A549 (cell line): ENCODE data around the gene GPT2. TPM values are rescaled to one million over a fixed set of nuclear protein-coding genes. Genes with fewer than 3 reads are reported as not detected.

Experiments used
- ATAC-seq, 2 experiments: fragments of 200-7000 bp in 1 of 2; fragments of >200 bp in 1 of 2; cut with Nextera tagmentation in 1 of 2; cut with Tn5 transposase in 1 of 2; 3 replicates each; pipeline versions ENCODE4 v1.8.0 to v1.9.1; 2018 to 2020; ENCODE audit warnings: mild to moderate bottlenecking in 1 of 2, moderate library complexity in 1 of 2
- CTCF ChIA-PET: fragments of 300-600 bp; sonication (Branson Sonifier 250); formaldehyde crosslinking; extraction: SDS; loops from one replicate; lab custom pipeline; 2021; ENCODE audit warnings: antibody characterized with exemption, inconsistent platforms; lab: Yijun Ruan, JAX
- POLR2A ChIA-PET: fragments of 350-600 bp; formaldehyde crosslinking; extraction: SDS; loops from one replicate; lab custom pipeline; 2021; ENCODE audit warnings: antibody characterized with exemption, inconsistent platforms; lab: Yijun Ruan, JAX
- DNase-seq, 2 experiments: peaks; one replicate each; pipeline versions ENCODE4 v3.0.0 to v3.0.0-alpha.2; 2011 to 2016; ENCODE audit warnings: low read depth in 1 of 2, low spot score in 1 of 2
- FAIRE-seq: peaks from 2 replicates; lab custom pipeline; 2011; peaks lifted over from hg19 to GRCh38; lab: Jason Lieb, UNC
- H3K27ac ChIP-seq, 2 experiments: fragments of >200 bp; sonication (Bioruptor Twin); formaldehyde crosslinking; 3 replicates each; pipeline ENCODE4 v1.5.1; 2016 to 2017
- H3K4me1 ChIP-seq: fragments of >200 bp; sonication (Bioruptor Twin); formaldehyde crosslinking; 3 replicates; pipeline ENCODE4 v1.6.1; 2016
- H3K4me2 ChIP-seq: fragments of >200 bp; sonication (Bioruptor Twin); formaldehyde crosslinking; 3 replicates; pipeline ENCODE4 v1.6.1; 2016
- H3K4me3 ChIP-seq: fragments of >200 bp; sonication (Bioruptor Twin); formaldehyde crosslinking; 3 replicates; pipeline ENCODE4 v1.5.1; 2016
- H3K9me3 ChIP-seq: fragments of >200 bp; sonication (Bioruptor Twin); formaldehyde crosslinking; 3 replicates; pipeline ENCODE4 v1.6.1; 2016
- E2F6 ChIP-seq: IDR thresholded peaks from 2 replicates; pipeline ENCODE4 v1.6.1; 2012; ENCODE audit warnings: low read depth, borderline replicate concordance
- EP300 ChIP-seq, 2 experiments: fragments of >200 bp; sonication (Bioruptor Twin); formaldehyde crosslinking; IDR thresholded peaks; 2 replicates in 1 of 2; 3 replicates in 1 of 2; pipeline ENCODE4 v1.6.1; 2016 to 2017
- FOSL2 ChIP-seq, 2 experiments: fragments of 450-650 bp in 1 of 2; fragments of >200 bp in 1 of 2; sonication (Bioruptor Twin) in 1 of 2; formaldehyde crosslinking; IDR thresholded peaks; 2 replicates each; pipeline versions ENCODE4 v1.5.0 to v1.6.1; 2016 to 2020; ENCODE audit warnings: mild to moderate bottlenecking in 1 of 2, moderate library complexity in 1 of 2
- HDAC2 ChIP-seq: fragments of 200-600 bp; sonication (generic); IDR thresholded peaks from 2 replicates; pipeline ENCODE4 v1.6.1; 2016
- HEYL ChIP-seq: fragments of 250-450 bp; sonication (Bioruptor Pico); IDR thresholded peaks from 2 replicates; pipeline ENCODE4 v1.8.0; 2021; ENCODE audit warnings: mild to moderate bottlenecking, moderate library complexity
- HOXB13 ChIP-seq: fragments of 250-450 bp; sonication (Bioruptor Pico); IDR thresholded peaks from 2 replicates; pipeline ENCODE4 v1.5.0; 2020; ENCODE audit warnings: low read depth, mild to moderate bottlenecking, moderate library complexity
- NFE2L2 ChIP-seq: fragments of 150-350 bp; conservative IDR thresholded peaks from 2 replicates; pipeline ENCODE4 v1.6.1; 2014; ENCODE audit warnings: low read length
- NR3C1 ChIP-seq: fragments of >200 bp; sonication (Bioruptor Twin); formaldehyde crosslinking; IDR thresholded peaks from 3 replicates; pipeline ENCODE4 v1.6.1; 2017
- POLR2AphosphoS2 ChIP-seq: conservative IDR thresholded peaks from 2 replicates; pipeline ENCODE4 v1.6.1; 2012; ENCODE audit warnings: low read length, improper control_type of control experiment, inconsistent platforms
- RAD21 ChIP-seq, 2 experiments: fragments of >200 bp in 1 of 2; sonication (Bioruptor Twin) in 1 of 2; formaldehyde crosslinking in 1 of 2; IDR thresholded peaks in 1 of 2; conservative IDR thresholded peaks in 1 of 2; 2 replicates in 1 of 2; 3 replicates in 1 of 2; pipeline ENCODE4 v1.6.1; 2012 to 2018; ENCODE audit warnings: inconsistent platforms in 1 of 2
- RARB ChIP-seq: fragments of 250-450 bp; sonication (Bioruptor Pico); IDR thresholded peaks from 2 replicates; pipeline ENCODE4 v1.8.0; 2021; ENCODE audit warnings: mild to moderate bottlenecking, moderate library complexity
- RFX5 ChIP-seq: fragments of 450-650 bp; IDR thresholded peaks from 2 replicates; pipeline ENCODE4 v1.7.1; 2014; ENCODE audit warnings: antibody characterized with exemption, mild to moderate bottlenecking, moderate library complexity
- ZC3H11A ChIP-seq: fragments of 450-650 bp; IDR thresholded peaks from 2 replicates; pipeline ENCODE4 v1.6.1; 2014; ENCODE audit warnings: antibody characterized with exemption, mild to moderate bottlenecking
- ZNF302 ChIP-seq: fragments of 250-450 bp; sonication (Bioruptor Pico); IDR thresholded peaks from 2 replicates; pipeline ENCODE4 v1.9.0; 2021; ENCODE audit warnings: inconsistent platforms, mild to moderate bottlenecking, moderate library complexity
- WGBS: methylation state at CpG from one replicate; pipeline ENCODE4 v1.1.6; 2017; ENCODE audit errors: missing lambda C conversion rate; 5-methylcytosine and 5-hydroxymethylcytosine counted together
- polyA plus RNA-seq, 4 experiments: library from polyadenylated mRNA; depleted of rRNA in 3 of 4; stranded (reverse); fragments of >200 nt; fragmentation: RNase III in 1 of 4; extraction: RNeasy Plus Mini Kit Qiagen cat#74134 plus additional on column Dnase treatment in 1 of 4; gene quantifications; 2 replicates in 3 of 4; 3 replicates in 1 of 4; pipeline ENCODE4 v1.2.3, GENCODE V29; 2011 to 2017
- TF ChIP-seq, protein P1 (sequence below): fragments of 150-350 bp; IDR thresholded peaks from 2 replicates; pipeline ENCODE4 v1.6.1; 2014; ENCODE audit warnings: low read depth, mild to moderate bottlenecking, low read length

The GPT2 gene
- polyA plus RNA-seq, 2 of the 4 experiments (the other 2 are of a cell fraction), result 8.9 to 15.3 TPM

- ChIA-PET POLR2A (no interaction called here), CTCF (interaction anchor here (0.9 to 3.3 kb wide), 3 partner anchors 11 to 140 kb away, joined by 3 to 22 read pairs (median 6); no protein-coding TSS in a partner anchor)
- ATAC-seq (no peak), DNase-seq (no peak), FAIRE-seq (no peak)
- Histone ChIP-seq H3K9me3 (no peaks in the 10 kb centered on the region), H3K4me2 (no peak overlapping the region), H3K27ac (no peak overlapping the region), H3K4me3 (no peak overlapping the region), H3K4me1 (no peaks in the 10 kb centered on the region)
- no peak for TF ChIP-seq FOSL2 (IDR thresholded peaks at IDR 0.05)
- TF ChIP-seq FOSL2 (CRISPR knock-in tag; IDR thresholded peaks at IDR 0.05), result no peak
- WGBS, result 90% methylated on average over 11 of the region's 13 CpGs
Measured at GRCh38 chr16:46898006-46898405, 13.8 kb downstream of the GPT2 start.

- 89% methylated on average over 6 of the region's 9 CpGs for WGBS
- Histone ChIP-seq H3K9me3 (no peaks in the 10 kb centered on the region), H3K27ac (no peak overlapping the region), H3K4me1 (no peaks in the 10 kb centered on the region), H3K4me3 (no peak overlapping the region), H3K4me2 (no peak overlapping the region)
- no peak for TF ChIP-seq NFE2L2
- no peak for TF ChIP-seq RFX5
- no peak for TF ChIP-seq NR3C1
- TF ChIP-seq HDAC2, result no peak
- FAIRE-seq (no peak), DNase-seq (no peak), ATAC-seq (no peak)
- ChIA-PET CTCF (interaction anchor here (0.9 to 5.9 kb wide), 5 partner anchors 10 to 46 kb away, joined by 3 to 36 read pairs (median 4); no protein-coding TSS in a partner anchor), POLR2A (no interaction called here)
Measured at GRCh38 chr16:46899443-46900143, 15.4 kb downstream of the GPT2 start.

DNA sequence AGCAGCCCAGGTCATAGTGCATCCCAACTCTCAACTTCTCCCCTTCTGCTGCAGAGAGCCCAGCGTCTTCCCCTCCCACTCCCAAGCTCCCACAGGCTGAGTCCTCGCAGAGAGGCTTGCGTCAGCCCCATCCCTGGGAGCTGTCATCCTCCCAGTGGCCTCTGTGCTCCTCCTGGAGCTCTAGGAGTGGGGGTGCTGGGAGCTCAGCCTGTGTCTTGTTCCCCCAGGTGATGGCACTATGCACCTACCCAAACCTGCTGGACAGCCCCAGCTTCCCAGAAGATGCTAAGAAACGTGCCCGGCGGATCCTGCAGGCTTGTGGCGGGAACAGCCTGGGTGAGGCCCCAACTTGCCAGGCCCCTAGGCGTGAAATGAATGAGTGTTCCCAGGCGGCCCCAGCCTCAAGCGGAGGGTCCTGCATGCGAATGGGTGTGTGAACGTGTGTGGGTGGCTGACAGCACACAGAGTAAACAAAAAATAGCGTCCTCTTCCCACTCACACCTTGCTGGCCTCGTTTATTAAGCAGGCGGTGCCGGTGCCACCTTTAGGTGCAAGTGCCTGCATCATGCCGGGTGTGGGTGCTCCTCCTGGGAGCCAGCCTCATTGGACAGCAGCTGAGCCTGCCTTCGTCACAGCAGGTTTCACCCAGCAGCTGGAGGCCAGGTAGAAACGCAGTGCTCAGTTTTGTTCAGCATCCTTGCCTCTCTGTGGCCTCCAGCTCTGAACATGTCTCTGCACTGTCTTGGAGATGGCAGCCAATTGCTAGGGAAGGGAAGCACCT is 16.5 kb downstream of the GPT2 start:
- no peak for DNase-seq
- Histone ChIP-seq H3K4me3 (no peak overlapping the region), H3K27ac (no peak overlapping the region), H3K9me3 (no peaks in the 10 kb centered on the region), H3K4me2 (no peak overlapping the region), H3K4me1 (no peaks in the 10 kb centered on the region)
- WGBS, result 85% methylated on average over 19 of the region's 19 CpGs
- TF ChIP-seq ZNF302 (CRISPR knock-in tag) (no peak), POLR2AphosphoS2 (no peak), E2F6 (no peak), HOXB13 (CRISPR knock-in tag) (no peak), RAD21 (conservative IDR thresholded peaks at IDR 0.05 in 1 of 2, IDR thresholded peaks at IDR 0.05 in 1 of 2) (no peak), RARB (CRISPR knock-in tag) (no peak), HEYL (CRISPR knock-in tag) (no peak), ZC3H11A (no peak)
- TF ChIP-seq, protein P1, sequence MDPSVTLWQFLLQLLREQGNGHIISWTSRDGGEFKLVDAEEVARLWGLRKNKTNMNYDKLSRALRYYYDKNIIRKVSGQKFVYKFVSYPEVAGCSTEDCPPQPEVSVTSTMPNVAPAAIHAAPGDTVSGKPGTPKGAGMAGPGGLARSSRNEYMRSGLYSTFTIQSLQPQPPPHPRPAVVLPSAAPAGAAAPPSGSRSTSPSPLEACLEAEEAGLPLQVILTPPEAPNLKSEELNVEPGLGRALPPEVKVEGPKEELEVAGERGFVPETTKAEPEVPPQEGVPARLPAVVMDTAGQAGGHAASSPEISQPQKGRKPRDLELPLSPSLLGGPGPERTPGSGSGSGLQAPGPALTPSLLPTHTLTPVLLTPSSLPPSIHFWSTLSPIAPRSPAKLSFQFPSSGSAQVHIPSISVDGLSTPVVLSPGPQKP, result no peak
- CTCF ChIA-PET, result interaction anchor here (1.2 to 5.9 kb wide), 5 partner anchors 9 to 47 kb away, joined by 4 to 36 read pairs (median 22); no protein-coding TSS in a partner anchor
- POLR2A ChIA-PET, result no interaction called here
- no peak for FAIRE-seq
- peak; percentile 44 to 52; a peak in 3 of 6 replicates for ATAC-seq

DNA sequence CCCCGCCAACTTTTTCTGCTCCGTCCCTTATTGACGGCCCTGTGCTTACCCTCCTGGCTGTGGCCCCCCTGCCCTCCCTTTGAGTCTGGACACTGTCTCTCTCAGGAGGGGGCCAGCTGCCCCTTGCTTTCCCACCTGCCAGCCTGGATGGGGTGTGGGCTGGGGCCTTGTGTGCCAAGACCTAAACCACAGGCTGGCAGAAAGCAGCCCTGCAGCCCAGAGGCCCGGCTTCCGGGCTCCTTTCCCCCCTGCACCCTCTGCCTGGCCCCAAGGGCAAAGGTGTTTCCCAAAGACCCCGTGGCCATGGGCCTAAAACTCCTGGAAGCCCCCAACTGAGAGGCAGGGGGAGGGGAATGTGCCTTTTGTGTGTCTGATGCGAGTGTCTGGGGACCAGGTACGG is 17.5 kb downstream of the GPT2 start:
- TF ChIP-seq EP300 (IDR thresholded peaks at IDR 0.05), result no peak
- TF ChIP-seq, all 56 proteins: peak for 0
- Histone ChIP-seq H3K4me2 (no peak overlapping the region), H3K4me3 (no peak overlapping the region), H3K27ac (no peak overlapping the region), H3K4me1 (no peaks in the 10 kb centered on the region), H3K9me3 (no peaks in the 10 kb centered on the region)
- DNase-seq, result no peak
- ChIA-PET CTCF (interaction anchor here (5.9 kb wide), 2 partner anchors 28 to 48 kb away, joined by 22 to 36 read pairs; no protein-coding TSS in a partner anchor), POLR2A (no interaction called here)
- FAIRE-seq, result no peak
- WGBS, result 70% methylated on average over 8 of the region's 8 CpGs
- no peak for ATAC-seq
